HG02678 (cell line): ENCODE results near the gene ANKEF1.

Experiments used
- ATAC-seq: cut with Tn5 transposase; IDR thresholded peaks from one replicate; pipeline ENCODE4 v1.9.1; 2021; ENCODE audit warnings: mild to moderate bottlenecking, moderate library complexity; ENCODE audit not compliant: unreplicated experiment

ANKEF1 gene

GRCh38 chr20:10078403-10078802 is 43.6 kb downstream of the ANKEF1 start:
- no peak for ATAC-seq

- ATAC-seq: no peak
Observed at GRCh38 chr20:10079964-10080363, 45.2 kb downstream of the ANKEF1 start.

GRCh38 chr20:10080574-10080973 is 45.8 kb downstream of the ANKEF1 start:
- ATAC-seq: no peak

GRCh38 chr20:10089871-10090587 is 55.2 kb downstream of the ANKEF1 start:
- ATAC-seq: peak; percentile 18

- ATAC-seq: peak; percentile 69
Observed at GRCh38 chr20:10090588-10091166, 55.9 kb downstream of the ANKEF1 start.

GRCh38 chr20:10093087-10093591 is 58.4 kb downstream of the ANKEF1 start:
- ATAC-seq: no peak

GRCh38 chr20:10094566-10095173 is 59.9 kb downstream of the ANKEF1 start:
- no peak for ATAC-seq

- no peak for ATAC-seq
Observed at GRCh38 chr20:10096790-10097189, 62.0 kb downstream of the ANKEF1 start.

GRCh38 chr20:10105046-10105445 is 70.3 kb downstream of the ANKEF1 start:
- ATAC-seq: no peak
